Daoy (cell line): Measurements from ENCODE around the gene EMILIN2. TPM values are rescaled to one million over a fixed set of nuclear protein-coding genes. Genes with fewer than 3 reads are reported as not detected.
"Not testable (repeated sequence)": the region's sequence is repeated elsewhere in the genome, so short reads cannot be mapped to it uniquely, and the experiment has no call there.

Experiments used
- DNase-seq: peaks from one replicate; pipeline ENCODE4 v3.0.0-alpha.2; 2015; ENCODE audit warnings: low read depth
- total RNA-seq: library from RNA; depleted of rRNA; stranded (reverse); fragments of >200 nt; shearing (Covaris generic); gene quantifications from 2 replicates; pipeline ENCODE4 v1.2.3, GENCODE V29; 2014

The EMILIN2 gene
- total RNA-seq, 1 experiment from 2014 or later: 0.40 TPM

GRCh38 chr18:2915486-2915885 lies 68.7 kb downstream of the EMILIN2 start:
- DNase-seq: not testable (repeated sequence)

GRCh38 chr18:2916184-2916583 lies 69.4 kb downstream of the EMILIN2 start:
- DNase-seq: no peak

DNA sequence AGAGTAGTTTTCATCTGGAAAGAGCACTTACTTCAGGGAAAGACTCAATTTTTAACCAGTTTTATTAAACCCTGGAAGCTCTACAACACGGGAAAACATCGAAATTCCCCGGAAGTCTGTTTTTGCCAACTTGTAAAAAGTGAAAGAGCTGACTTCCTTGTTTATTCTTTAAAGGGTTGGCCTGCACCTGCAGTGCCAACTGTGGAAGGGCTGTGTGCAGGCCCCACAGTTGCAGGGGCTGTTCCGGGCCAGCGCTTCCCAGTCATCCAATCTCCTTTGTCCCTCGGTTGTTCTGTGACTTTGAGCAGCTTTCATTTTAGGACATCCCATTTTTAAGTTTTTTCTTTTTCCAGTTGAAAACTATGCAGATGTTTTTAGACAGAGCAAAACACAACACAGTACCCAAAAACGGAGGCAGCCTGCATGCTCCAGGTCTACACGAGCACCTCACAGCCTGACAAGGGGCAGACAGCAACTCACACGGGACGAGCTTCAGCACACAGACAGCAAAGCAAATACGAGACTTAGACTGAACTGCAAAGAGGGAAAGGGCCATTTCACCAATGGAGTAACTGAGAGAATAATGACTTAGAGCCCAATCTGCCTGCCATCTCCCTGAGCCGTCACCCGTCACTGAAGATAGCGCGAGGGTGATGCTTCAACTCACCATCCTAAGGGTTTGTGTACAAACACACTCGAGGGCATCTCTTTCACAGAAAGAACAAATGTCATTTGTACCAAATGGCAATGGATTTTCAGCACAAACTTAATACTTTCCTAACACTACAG lies 70.6 kb downstream of the EMILIN2 start:
- DNase-seq: no peak

DNA sequence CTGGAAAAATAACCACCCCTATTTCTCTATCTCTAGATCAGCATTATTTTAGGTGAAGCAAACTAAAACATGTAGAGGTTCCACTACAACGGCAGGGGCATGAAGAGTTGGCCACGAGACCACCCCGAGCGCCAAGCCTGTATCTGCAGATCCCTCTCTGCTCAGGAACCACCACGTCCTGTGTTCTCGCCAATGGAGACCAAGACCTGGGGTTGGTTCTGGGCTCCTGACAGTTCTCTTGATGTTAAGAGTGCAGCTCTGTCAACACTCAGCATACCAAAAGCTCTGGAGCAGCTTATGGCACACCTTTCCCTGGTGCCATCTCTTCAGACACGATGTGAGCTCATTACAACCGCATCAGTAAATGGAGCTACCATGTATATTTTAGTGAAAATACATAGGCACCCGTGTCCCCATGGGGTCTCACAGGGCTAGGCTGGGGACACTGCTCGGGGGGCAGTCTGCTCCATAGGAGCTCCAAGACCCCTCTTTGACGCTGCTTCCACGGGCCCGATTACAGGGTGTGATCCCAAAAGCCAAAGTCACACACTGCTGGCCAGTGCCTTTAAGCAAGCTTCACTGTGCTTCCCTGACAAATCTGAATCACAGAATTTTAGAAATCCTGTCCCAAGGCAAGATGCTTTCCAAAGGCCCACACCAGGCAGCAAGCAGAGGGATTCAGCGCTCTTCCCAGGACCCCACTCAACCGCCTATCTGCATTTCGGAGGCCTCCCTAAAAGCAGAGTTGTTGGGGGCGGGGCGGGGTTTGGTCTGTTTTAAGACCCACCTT lies 72.2 kb downstream of the EMILIN2 start:
- DNase-seq: no peak

DNA sequence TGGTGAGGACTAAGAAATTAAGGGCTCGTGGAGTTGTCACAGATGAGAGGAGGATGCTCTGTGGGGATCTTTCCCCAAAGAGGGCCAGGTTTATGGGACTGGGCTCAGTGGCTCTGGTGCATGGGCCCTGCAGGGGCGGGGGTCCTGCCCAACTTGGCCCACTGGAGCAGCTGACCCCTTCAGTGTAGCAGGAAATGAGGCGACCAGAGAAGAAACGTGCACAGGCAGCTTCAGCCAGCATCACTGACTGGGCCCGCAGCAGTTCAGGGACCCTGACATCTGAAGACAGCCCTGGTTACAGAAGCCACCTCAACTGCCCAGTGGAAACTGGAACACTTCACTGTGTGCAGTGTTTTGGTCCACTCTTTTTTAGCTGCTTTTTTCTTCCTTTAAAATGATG lies 72.8 kb downstream of the EMILIN2 start:
- DNase-seq: no peak

DNA sequence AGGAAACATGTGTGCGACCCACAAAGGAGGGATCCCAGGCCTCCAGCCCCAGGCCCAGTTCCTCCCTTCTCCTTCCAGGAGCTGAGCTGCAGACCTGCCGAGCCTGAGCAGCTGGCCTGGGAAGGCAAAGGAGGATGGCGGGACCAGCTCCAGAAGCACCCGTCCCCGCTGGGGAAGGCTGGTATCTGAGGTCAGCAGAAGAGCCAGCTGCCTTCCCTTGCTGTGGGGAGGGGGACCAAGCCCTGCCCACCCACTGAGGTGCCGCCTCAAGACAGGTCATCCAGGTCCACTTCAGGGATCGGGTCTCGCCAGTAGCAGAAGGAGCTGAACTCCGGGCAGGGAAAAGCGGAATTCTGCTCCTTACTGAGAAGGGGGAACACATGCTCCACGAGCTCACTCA lies 73.2 kb downstream of the EMILIN2 start:
- DNase-seq: no peak

- no peak for DNase-seq
Observed at GRCh38 chr18:2920546-2921343, 73.9 kb downstream of the EMILIN2 start.

DNA sequence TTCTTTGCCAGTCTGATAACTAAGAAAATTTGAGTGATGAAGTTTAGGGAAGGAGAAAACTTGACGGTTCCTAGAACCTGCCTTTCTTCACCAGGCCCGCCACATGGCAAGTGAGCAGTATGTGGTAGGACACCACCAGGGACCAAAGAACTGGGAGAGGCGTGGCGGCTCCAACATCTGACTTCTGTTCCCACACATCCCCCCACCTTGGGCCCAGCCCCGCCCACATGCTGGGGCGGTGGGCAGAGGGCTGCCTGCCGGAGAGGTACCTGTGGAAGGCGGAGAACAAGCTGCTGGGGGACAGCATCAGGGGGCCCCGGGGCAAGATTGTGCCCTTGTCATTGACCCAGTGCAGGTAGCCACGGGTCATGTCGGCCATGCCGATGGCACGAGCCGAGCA lies 75.0 kb downstream of the EMILIN2 start:
- no peak for DNase-seq

DNA sequence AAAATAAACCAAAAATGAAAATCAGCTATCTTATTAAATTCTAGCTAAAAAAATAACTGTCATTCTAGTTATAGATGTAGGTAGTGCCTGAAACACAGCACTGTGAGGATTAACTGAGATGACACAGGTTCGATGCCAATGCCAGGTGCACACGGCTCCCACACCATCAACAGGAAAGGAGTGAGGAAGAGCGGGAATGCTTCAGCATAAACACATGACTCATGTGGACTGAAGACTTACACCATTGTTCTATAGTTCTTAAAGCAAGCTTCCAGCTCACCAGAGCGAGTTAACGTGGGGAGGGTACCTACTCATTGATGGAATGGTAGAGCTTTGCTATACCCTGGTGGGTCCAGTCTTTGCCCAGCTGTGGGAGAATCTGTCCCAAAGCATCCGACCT lies 76.7 kb downstream of the EMILIN2 start:
- DNase-seq: no peak

DNA sequence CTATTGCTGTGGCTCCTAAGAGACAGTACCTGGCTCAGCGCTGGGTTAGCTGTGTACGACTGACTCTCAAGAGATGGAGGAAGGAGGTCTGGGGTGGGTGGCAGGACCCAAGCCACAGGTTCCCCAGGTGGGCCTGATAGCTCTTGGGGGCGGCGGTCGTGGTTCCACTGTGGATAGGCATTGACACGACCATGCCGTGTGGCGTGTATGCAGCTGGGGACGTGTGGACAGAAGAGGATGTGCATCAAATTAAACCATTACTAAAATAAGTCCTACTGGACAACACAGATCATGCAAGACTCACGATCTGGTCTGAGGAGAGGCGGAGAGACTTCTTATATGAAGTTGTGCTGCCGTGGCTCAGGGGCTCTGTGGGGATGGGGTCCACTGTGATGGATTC lies 78.1 kb downstream of the EMILIN2 start:
- no peak for DNase-seq

DNA sequence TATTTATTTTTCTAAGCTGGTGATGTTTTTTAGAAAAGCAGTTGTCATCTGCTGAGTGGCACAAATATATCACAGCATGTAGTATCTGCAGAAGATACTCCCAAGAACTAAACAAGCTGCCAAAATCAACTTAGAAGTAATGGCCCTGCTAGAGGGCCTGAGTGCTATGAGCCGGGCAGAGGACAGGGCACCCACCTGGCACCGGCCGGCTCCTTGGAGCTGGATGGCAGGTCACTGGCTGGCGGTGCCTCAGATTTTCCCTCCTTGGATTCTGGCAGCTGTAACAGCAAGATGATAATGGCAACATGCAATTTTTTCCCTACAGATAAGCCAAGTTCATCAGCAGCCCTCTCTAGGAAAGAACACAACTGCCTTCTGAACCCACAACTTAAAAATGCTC lies 79.7 kb downstream of the EMILIN2 start:
- DNase-seq: no peak

DNA sequence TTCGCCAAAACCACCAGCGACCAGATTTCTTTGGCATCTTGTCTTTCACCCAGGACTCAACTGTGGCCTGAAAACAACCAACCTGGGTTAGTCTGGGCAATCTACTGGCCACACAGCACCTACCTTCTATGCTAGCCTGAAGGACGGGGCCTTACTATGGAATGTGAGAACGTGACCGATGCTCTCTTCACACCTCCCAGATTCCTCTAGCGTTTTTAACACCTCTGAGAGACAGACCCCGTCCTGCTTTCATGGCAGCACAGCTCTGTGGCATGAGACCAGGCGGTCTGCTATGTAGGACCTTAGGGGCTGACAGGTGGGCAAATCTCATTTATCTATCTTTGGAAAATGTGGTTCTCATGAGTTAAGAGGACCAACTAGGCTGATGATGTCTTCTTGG lies 80.9 kb downstream of the EMILIN2 start:
- no peak for DNase-seq

GRCh38 chr18:2932247-2933181 lies 85.7 kb downstream of the EMILIN2 start:
- peak; percentile 10 for DNase-seq

DNA sequence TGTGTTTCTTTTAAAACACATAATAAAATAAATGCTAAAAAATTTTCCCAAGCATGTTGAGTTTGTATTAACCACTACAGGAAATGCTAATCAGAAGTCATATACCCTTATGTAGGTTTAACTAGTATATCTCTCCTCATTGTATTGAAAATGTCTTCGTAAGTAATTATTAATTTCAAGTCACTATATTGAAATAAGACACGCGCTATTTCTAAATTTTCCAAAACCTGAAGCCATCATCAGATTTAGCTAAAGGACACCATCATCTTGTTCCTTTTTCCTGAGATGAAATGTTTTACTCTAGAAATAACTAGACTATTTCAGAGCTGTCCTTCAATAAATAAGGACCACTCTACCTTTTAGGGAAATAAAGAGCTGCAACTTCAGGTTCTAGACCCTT lies 87.2 kb downstream of the EMILIN2 start:
- DNase-seq: no peak

DNA sequence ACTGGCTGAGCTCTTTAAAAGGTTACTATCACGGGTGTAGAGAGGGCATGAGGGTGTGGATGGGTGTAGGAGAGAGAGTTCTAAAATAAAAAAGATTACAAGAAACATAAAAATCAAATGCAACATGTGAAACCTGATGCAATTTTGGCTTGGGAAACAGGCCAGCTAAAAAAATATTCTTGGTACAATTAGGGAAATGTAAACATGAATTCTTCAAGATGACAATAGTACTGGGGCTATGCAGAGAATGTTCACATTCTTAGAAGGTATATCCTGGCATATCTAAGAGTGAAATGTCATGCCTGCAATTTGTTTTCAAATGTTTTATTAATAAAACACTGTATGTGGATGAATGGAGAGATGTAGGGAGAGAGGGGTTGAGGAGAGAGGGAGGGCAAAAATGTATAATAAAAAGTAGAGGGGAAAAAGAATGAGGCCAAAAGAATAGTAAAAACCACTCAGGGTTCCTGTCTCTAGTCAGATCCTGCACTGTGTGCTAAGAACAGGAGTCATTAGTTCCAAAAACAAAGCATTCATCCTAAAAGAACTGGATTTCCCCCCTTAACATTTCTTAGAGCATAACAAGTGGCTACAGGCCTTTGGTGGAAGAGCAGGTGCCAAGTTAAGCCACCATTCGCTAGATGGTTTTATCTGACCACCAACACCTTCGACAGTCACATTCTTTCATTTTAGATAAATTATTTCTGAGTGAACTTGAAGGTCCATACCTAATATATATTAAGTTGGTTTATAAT lies 88.8 kb downstream of the EMILIN2 start:
- no peak for DNase-seq

DNA sequence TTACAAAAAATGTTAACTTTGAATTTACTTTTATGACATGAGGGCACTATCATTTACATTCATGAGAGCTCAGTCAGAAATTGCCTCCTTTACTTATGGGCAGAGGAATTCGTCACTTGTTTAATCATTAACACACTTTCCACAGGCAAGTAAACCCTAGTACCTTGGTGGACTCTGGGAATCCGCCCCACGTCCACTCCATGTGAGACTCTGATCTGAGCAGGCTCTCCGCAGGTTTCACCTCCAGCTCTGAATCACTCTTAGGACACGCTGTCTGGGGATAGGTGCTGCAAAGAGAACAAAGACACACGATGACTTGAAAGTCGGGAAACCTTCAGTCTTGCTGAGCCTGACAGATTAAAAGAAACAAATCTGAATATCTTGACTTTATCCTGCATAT lies 92.5 kb downstream of the EMILIN2 start:
- no peak for DNase-seq

DNA sequence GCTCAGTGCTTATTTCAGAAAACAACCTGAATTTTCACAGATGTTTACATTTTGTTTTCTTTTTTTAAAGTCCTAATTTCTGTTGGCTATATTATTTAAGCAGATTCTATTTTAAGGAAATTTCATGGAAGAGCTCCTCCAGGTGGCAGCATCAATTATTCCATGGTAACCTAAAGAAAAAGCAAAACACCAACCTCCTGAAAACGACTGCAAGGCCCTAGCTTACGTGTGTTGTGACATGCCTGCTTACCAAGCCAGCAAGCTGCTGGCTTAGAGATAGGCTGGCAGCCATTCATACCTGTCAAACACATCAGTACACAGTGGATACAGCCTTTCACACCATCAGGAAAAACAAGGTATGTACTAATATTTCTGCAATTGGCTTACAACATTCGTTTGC lies 101.2 kb downstream of the EMILIN2 start:
- no peak for DNase-seq

DNA sequence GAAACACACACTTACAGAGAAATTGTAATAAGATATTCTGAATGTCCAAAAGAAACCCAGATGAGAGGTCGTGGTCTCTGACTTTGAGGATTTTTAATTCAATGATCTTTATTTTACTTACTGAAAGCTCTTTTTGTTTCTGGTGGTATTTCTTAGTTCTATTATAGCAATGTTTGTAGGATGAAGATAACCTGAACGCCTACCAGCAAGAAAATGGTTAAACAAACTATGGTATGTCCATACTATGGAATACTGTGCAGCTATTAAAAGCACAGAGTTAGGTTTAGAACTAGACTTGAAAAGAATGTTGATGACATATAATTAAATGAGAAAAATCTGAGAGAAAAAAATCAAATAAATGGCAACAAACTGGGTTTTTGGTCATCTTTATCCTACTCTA lies 105.8 kb downstream of the EMILIN2 start:
- DNase-seq: no peak

- DNase-seq: no peak
Observed at GRCh38 chr18:2953935-2954653, 107.3 kb downstream of the EMILIN2 start.
